ENCODE data around the gene OLA1.

GRCh38 chr2:174046172-174046571 is 202.2 kb downstream of the OLA1 start:
- TF ChIP-seq ZNF484 (CRISPR knock-in tag; IDR thresholded peaks at IDR 0.05; ENCODE audit: borderline replicate concordance, low read depth), result no peak
- TF ChIP-seq TCF7L2 (IDR thresholded peaks at IDR 0.05; ENCODE audit: low read depth, low read length), result no peak
- no peak for TF ChIP-seq ZNF430 (CRISPR knock-in tag; IDR thresholded peaks at IDR 0.05)
- no peak for TF ChIP-seq ZBTB3 (CRISPR knock-in tag; IDR thresholded peaks at IDR 0.05; ENCODE audit: borderline replicate concordance, low read depth)
- no peak for TF ChIP-seq RFX5 (IDR thresholded peaks at IDR 0.05; ENCODE audit: low read depth, low read length)
- TF ChIP-seq EZH2 (conservative IDR thresholded peaks at IDR 0.05; ENCODE audit: low read depth, low read length), result no peak
- TF ChIP-seq EP300 (IDR thresholded peaks at IDR 0.05; ENCODE audit: low read depth in 2 of 2, low read length in 2 of 2), result no peak
- no peak for TF ChIP-seq EP300 (CRISPR knock-in tag; IDR thresholded peaks at IDR 0.05; ENCODE audit: borderline replicate concordance)
- TF ChIP-seq ZSCAN29 (CRISPR knock-in tag; conservative IDR thresholded peaks at IDR 0.05), result no peak
- TF ChIP-seq ZSCAN21 (CRISPR knock-in tag; IDR thresholded peaks at IDR 0.05; ENCODE audit: borderline replicate concordance), result no peak
- TF ChIP-seq, protein P1, sequence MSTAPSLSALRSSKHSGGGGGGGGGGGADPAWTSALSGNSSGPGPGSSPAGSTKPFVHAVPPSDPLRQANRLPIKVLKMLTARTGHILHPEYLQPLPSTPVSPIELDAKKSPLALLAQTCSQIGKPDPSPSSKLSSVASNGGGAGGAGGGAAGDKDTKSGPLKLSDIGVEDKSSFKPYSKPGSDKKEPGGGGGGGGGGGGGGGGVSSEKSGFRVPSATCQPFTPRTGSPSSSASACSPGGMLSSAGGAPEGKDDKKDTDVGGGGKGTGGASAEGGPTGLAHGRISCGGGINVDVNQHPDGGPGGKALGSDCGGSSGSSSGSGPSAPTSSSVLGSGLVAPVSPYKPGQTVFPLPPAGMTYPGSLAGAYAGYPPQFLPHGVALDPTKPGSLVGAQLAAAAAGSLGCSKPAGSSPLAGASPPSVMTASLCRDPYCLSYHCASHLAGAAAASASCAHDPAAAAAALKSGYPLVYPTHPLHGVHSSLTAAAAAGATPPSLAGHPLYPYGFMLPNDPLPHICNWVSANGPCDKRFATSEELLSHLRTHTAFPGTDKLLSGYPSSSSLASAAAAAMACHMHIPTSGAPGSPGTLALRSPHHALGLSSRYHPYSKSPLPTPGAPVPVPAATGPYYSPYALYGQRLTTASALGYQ (CRISPR knock-in tag; IDR thresholded peaks at IDR 0.05), result no peak
- TF ChIP-seq ADNP (CRISPR knock-in tag; IDR thresholded peaks at IDR 0.05), result no peak
- TF ChIP-seq SPEN (CRISPR knock-in tag; IDR thresholded peaks at IDR 0.05; ENCODE audit: low read depth), result no peak

Data from HepG2 (cell line).